Measurements from ENCODE around the gene TMEM147.

The TMEM147 gene

GRCh38 chr19:35557539-35558399 lies 12.3 kb downstream of the TMEM147 start:
- POLR2A ChIA-PET: interaction anchor here (0.5 to 2.1 kb wide), 15 partner anchors 9 to 188 kb away, joined by 3 to 12 read pairs (median 4); partner anchors contain the start of genes COX6B1, HAUS5, PSENEN and RBM42
- no peaks in the 10 kb centered on the region for H3K36me3 ChIP-seq (ENCODE audit: control insufficient read depth in 2 of 2, insufficient read depth in 1 of 2, low read length in 2 of 2)
- H3K4me3 ChIP-seq (ENCODE audit: low read depth, low read length): peak overlapping the region; percentile 22
- H3K9me3 ChIP-seq (ENCODE audit: control insufficient read depth, insufficient read depth, low read depth, low read length): no peaks in the 10 kb centered on the region; the same call in 1 of the 2 replicates
- H3K27ac ChIP-seq (ENCODE audit: extremely low read depth, low read depth, low read length): no peak overlapping the region
- CTCF ChIA-PET: interaction anchor here (0.6 to 4.7 kb wide), 11 partner anchors 10 to 374 kb away, joined by 3 to 53 read pairs (median 4); partner anchors contain the start of gene COX6B1
- peaks cover 10% of the 10 kb centered on the region for H3K4me1 ChIP-seq (ENCODE audit: control insufficient read depth, insufficient read depth, low read length)
- TF ChIP-seq ZNF341 (tag by site-specific recombination; IDR thresholded peaks at IDR 0.05; ENCODE audit: low read depth): no peak
- peak; percentile 97 for TF ChIP-seq KLF1 (tag by site-specific recombination; IDR thresholded peaks at IDR 0.05)
- TF ChIP-seq ZNF473 (tag by site-specific recombination; IDR thresholded peaks at IDR 0.05): no peak
- no peak for TF ChIP-seq ZNF19 (tag by site-specific recombination; IDR thresholded peaks at IDR 0.05; ENCODE audit: low read depth)
- no peak for TF ChIP-seq ZNF350 (tag by site-specific recombination; IDR thresholded peaks at IDR 0.05)
- no peak for TF ChIP-seq ZNF223 (tag by site-specific recombination; IDR thresholded peaks at IDR 0.05)
- no peak for TF ChIP-seq CTCF (tag by site-specific recombination; IDR thresholded peaks at IDR 0.05)
- TF ChIP-seq ZNF132 (tag by site-specific recombination; IDR thresholded peaks at IDR 0.05; ENCODE audit: borderline replicate concordance): no peak
- peak; percentile 100 for TF ChIP-seq SP3 (tag by site-specific recombination; IDR thresholded peaks at IDR 0.05)
- TF ChIP-seq ZNF138 (tag by site-specific recombination; IDR thresholded peaks at IDR 0.05; ENCODE audit: borderline replicate concordance): no peak
- TF ChIP-seq REPIN1 (tag by site-specific recombination; IDR thresholded peaks at IDR 0.05; ENCODE audit: low read depth): no peak
- TF ChIP-seq ZNF768 (tag by site-specific recombination; IDR thresholded peaks at IDR 0.05): no peak
- TF ChIP-seq ZNF521 (tag by site-specific recombination; IDR thresholded peaks at IDR 0.05): no peak
- TF ChIP-seq, protein P1, sequence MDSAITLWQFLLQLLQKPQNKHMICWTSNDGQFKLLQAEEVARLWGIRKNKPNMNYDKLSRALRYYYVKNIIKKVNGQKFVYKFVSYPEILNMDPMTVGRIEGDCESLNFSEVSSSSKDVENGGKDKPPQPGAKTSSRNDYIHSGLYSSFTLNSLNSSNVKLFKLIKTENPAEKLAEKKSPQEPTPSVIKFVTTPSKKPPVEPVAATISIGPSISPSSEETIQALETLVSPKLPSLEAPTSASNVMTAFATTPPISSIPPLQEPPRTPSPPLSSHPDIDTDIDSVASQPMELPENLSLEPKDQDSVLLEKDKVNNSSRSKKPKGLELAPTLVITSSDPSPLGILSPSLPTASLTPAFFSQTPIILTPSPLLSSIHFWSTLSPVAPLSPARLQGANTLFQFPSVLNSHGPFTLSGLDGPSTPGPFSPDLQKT (IDR thresholded peaks at IDR 0.05; ENCODE audit: borderline replicate concordance, low read depth, low read length): no peak
- no peak for TF ChIP-seq ZNF660 (tag by site-specific recombination; IDR thresholded peaks at IDR 0.05)
- no peak for TF ChIP-seq ZNF175 (tag by site-specific recombination; IDR thresholded peaks at IDR 0.05)
- TF ChIP-seq GLIS2 (tag by site-specific recombination; IDR thresholded peaks at IDR 0.05): peak; percentile 78
- TF ChIP-seq ZNF266 (tag by site-specific recombination; IDR thresholded peaks at IDR 0.05; ENCODE audit: low read depth): no peak
- TF ChIP-seq, protein P2, sequence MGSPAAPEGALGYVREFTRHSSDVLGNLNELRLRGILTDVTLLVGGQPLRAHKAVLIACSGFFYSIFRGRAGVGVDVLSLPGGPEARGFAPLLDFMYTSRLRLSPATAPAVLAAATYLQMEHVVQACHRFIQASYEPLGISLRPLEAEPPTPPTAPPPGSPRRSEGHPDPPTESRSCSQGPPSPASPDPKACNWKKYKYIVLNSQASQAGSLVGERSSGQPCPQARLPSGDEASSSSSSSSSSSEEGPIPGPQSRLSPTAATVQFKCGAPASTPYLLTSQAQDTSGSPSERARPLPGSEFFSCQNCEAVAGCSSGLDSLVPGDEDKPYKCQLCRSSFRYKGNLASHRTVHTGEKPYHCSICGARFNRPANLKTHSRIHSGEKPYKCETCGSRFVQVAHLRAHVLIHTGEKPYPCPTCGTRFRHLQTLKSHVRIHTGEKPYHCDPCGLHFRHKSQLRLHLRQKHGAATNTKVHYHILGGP (tag by site-specific recombination; IDR thresholded peaks at IDR 0.05): no peak
- no peak for TF ChIP-seq TCF7L2 (IDR thresholded peaks at IDR 0.05; ENCODE audit: borderline replicate concordance, low read depth, low read length)
- TF ChIP-seq, protein P3, sequence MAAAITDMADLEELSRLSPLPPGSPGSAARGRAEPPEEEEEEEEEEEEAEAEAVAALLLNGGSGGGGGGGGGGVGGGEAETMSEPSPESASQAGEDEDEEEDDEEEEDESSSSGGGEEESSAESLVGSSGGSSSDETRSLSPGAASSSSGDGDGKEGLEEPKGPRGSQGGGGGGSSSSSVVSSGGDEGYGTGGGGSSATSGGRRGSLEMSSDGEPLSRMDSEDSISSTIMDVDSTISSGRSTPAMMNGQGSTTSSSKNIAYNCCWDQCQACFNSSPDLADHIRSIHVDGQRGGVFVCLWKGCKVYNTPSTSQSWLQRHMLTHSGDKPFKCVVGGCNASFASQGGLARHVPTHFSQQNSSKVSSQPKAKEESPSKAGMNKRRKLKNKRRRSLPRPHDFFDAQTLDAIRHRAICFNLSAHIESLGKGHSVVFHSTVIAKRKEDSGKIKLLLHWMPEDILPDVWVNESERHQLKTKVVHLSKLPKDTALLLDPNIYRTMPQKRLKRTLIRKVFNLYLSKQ (tag by site-specific recombination; IDR thresholded peaks at IDR 0.05; ENCODE audit: borderline replicate concordance): no peak
- 0 out of 2 replicates have a peak, but pooled peaks have one; percentile 44 for TF ChIP-seq ZEB2 (tag by site-specific recombination; IDR thresholded peaks at IDR 0.05)
- TF ChIP-seq, protein P4, sequence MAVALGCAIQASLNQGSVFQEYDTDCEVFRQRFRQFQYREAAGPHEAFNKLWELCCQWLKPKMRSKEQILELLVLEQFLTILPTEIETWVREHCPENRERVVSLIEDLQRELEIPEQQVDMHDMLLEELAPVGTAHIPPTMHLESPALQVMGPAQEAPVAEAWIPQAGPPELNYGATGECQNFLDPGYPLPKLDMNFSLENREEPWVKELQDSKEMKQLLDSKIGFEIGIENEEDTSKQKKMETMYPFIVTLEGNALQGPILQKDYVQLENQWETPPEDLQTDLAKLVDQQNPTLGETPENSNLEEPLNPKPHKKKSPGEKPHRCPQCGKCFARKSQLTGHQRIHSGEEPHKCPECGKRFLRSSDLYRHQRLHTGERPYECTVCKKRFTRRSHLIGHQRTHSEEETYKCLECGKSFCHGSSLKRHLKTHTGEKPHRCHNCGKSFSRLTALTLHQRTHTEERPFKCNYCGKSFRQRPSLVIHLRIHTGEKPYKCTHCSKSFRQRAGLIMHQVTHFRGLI (tag by site-specific recombination; IDR thresholded peaks at IDR 0.05): no peak
- no peak for TF ChIP-seq ZNF202 (tag by site-specific recombination; IDR thresholded peaks at IDR 0.05; ENCODE audit: borderline replicate concordance)
- no peak for TF ChIP-seq ZNF211 (tag by site-specific recombination; IDR thresholded peaks at IDR 0.05; ENCODE audit: low read depth)
- no peak for TF ChIP-seq OVOL3 (tag by site-specific recombination; IDR thresholded peaks at IDR 0.05)
- TF ChIP-seq ZSCAN30 (tag by site-specific recombination; IDR thresholded peaks at IDR 0.05): no peak

Measured in HEK293 (cell line).